ENCODE results near the gene LRRC8D. TPM values are rescaled to one million over a fixed set of nuclear protein-coding genes. Genes with fewer than 3 reads are reported as not detected.

The LRRC8D gene
- total and polyA plus RNA-seq, 9 of the 15 experiments (the other 6 are each of a cell fraction or from before 2014, with no cell fraction given) = 3.4 to 53.9 (median 15.9) TPM

DNA sequence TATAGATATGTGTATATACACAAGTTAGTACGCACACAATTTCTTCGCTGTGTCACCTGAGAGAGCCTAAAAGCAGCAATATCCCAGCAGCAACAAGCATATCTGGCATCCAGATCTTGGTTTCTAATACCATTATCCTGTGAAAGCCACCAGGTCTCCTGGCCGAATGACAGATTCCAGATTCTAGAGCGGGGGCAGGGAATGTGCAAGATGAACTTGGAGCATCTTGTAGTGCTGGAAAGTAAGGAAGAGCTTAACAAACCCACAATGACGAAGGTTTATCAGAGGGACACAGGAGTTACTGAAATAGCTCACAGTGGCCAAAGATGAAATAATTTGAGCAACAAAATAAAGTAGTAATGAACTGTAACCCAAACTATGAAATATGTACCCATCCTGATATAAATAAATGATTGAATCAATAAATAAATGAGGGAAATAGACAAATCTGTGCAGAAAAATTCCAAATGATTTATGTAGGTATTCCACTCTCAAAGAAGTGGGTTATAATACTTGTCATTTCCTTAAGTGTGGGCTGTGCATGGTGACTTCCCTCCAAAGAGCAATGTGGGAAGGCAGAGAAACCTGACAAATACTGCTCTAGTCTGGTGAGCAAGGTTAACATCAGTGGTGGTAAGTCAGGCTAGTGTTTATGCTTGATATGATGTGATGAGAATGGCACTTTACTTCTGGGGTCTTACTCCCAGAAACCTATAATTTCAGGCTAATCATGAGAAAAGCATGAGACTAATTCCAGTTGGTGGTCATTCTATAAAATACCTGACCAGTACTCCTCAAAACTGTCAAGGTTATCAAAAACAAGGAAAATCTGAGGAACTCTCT lies 67.9 kb downstream of the LRRC8D start (continued):
- TF ChIP-seq CHD7 (IDR thresholded peaks at IDR 0.05; ENCODE audit: low read depth, low read length) (no peak), ZNF512 (tag; IDR thresholded peaks at IDR 0.05) (no peak), CBFA2T2 (conservative IDR thresholded peaks at IDR 0.05) (no peak), ZBTB2 (IDR thresholded peaks at IDR 0.05) (no peak), HEY1 (CRISPR knock-in tag; IDR thresholded peaks at IDR 0.05; ENCODE audit: borderline replicate concordance) (no peak), NFIC (IDR thresholded peaks at IDR 0.05) (peak; percentile 31; the same call in 1 of the 2 replicates), RCOR1 (IDR thresholded peaks at IDR 0.05; ENCODE audit: borderline replicate concordance in 1 of 2, low read depth in 2 of 2, low read length in 2 of 2) (peak in 1 of 2 experiments; percentile 21; a peak in 1 of 4 replicates)
- TF ChIP-seq, protein P1, sequence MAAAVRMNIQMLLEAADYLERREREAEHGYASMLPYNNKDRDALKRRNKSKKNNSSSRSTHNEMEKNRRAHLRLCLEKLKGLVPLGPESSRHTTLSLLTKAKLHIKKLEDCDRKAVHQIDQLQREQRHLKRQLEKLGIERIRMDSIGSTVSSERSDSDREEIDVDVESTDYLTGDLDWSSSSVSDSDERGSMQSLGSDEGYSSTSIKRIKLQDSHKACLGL (CRISPR knock-in tag; IDR thresholded peaks at IDR 0.05; ENCODE audit: borderline replicate concordance, poor library complexity, severe bottlenecking) = no peak
